HG03139 (cell line): ENCODE data around the gene LTB4R2.
"Not testable (repeated sequence)": the region's sequence is repeated elsewhere in the genome, so short reads cannot be mapped to it uniquely, and the experiment has no call there.

Experiments
- ATAC-seq: cut with Tn5 transposase; IDR thresholded peaks from one replicate; pipeline ENCODE4 v1.9.1; 2021; ENCODE audit not compliant: unreplicated experiment

Gene LTB4R2

GRCh38 chr14:24317141-24317928, 7.4 kb downstream of the LTB4R2 start:
- ATAC-seq, result no peak

- ATAC-seq, result no peak
Observed at GRCh38 chr14:24321212-24321975, 11.5 kb downstream of the LTB4R2 start.

GRCh38 chr14:24322672-24323071, 12.7 kb downstream of the LTB4R2 start:
- no peak for ATAC-seq

- no peak for ATAC-seq
Observed at GRCh38 chr14:24323341-24323740, 13.4 kb downstream of the LTB4R2 start.

GRCh38 chr14:24324024-24324423, 14.1 kb downstream of the LTB4R2 start:
- ATAC-seq, result no peak

- no peak for ATAC-seq
Observed at GRCh38 chr14:24325041-24325530, 15.1 kb downstream of the LTB4R2 start.

- no peak for ATAC-seq
Observed at GRCh38 chr14:24325963-24326362, 16.0 kb downstream of the LTB4R2 start.

GRCh38 chr14:24327303-24327702, 17.4 kb downstream of the LTB4R2 start:
- ATAC-seq, result no peak

- ATAC-seq, result not testable (repeated sequence)
Observed at GRCh38 chr14:24327914-24328313, 18.0 kb downstream of the LTB4R2 start.

GRCh38 chr14:24329073-24329663, 19.2 kb downstream of the LTB4R2 start:
- no peak for ATAC-seq

GRCh38 chr14:24329736-24330135, 19.8 kb downstream of the LTB4R2 start:
- ATAC-seq, result no peak

GRCh38 chr14:24330973-24331674, 21.2 kb downstream of the LTB4R2 start:
- ATAC-seq, result no peak

- ATAC-seq, result no peak
Observed at GRCh38 chr14:24331731-24332267, 21.9 kb downstream of the LTB4R2 start.

- ATAC-seq, result peak; percentile 77
Observed at GRCh38 chr14:24332268-24332993, 22.5 kb downstream of the LTB4R2 start.

GRCh38 chr14:24334431-24335291, 24.7 kb downstream of the LTB4R2 start, which contains the start of gene ADCY4:
Gene ADCY4, minus strand, starts transcription at chr14:24335071. Its CDS starts 419 bp downstream, at chr14:24334652.
- no peak for ATAC-seq

- ATAC-seq, result no peak
Observed at GRCh38 chr14:24335461-24336171, 25.7 kb downstream of the LTB4R2 start.

GRCh38 chr14:24337144-24337823, 27.3 kb downstream of the LTB4R2 start:
- no peak for ATAC-seq

GRCh38 chr14:24337824-24338175, 27.9 kb downstream of the LTB4R2 start:
- ATAC-seq, result no peak
